ENCODE results near the gene ARHGEF25.

DNA sequence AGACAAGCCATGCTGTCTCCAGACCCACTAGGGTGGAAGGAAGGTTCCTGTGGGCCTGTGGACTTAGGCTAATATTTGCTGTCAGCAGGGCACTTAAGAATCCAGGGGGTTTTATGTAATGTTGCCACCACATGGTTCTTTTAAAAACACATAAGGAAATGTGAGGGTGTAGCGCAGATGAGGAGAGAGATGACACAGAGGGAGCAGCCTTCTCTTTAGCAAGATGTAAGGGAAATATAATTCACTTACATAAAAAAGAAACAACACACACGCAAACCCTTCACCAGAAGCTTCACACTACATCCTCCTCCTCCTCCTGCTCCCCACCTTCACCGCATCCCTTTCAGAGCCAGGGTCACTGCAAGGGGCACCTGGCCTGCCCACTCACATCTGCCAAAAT, 25.1 kb upstream of the ARHGEF25 start:
- TF ChIP-seq, protein P1, sequence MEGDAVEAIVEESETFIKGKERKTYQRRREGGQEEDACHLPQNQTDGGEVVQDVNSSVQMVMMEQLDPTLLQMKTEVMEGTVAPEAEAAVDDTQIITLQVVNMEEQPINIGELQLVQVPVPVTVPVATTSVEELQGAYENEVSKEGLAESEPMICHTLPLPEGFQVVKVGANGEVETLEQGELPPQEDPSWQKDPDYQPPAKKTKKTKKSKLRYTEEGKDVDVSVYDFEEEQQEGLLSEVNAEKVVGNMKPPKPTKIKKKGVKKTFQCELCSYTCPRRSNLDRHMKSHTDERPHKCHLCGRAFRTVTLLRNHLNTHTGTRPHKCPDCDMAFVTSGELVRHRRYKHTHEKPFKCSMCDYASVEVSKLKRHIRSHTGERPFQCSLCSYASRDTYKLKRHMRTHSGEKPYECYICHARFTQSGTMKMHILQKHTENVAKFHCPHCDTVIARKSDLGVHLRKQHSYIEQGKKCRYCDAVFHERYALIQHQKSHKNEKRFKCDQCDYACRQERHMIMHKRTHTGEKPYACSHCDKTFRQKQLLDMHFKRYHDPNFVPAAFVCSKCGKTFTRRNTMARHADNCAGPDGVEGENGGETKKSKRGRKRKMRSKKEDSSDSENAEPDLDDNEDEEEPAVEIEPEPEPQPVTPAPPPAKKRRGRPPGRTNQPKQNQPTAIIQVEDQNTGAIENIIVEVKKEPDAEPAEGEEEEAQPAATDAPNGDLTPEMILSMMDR (IDR thresholded peaks at IDR 0.05), result no peak
- TF ChIP-seq POLR2A (IDR thresholded peaks at IDR 0.05), result no peak
- TF ChIP-seq EP300 (IDR thresholded peaks at IDR 0.05), result no peak
